CD4-positive, alpha-beta T cell treated with Interleukin-15 for 1 hour (primary cell): ENCODE data around the gene HDAC10.
A peak's percentile ranks its signal among the peaks of the same experiment; 100 is the strongest.

Experiments used
- DNase-seq: peaks from one replicate; pipeline ENCODE4 v3.0.0-alpha.2; 2020

The HDAC10 gene, protein sequence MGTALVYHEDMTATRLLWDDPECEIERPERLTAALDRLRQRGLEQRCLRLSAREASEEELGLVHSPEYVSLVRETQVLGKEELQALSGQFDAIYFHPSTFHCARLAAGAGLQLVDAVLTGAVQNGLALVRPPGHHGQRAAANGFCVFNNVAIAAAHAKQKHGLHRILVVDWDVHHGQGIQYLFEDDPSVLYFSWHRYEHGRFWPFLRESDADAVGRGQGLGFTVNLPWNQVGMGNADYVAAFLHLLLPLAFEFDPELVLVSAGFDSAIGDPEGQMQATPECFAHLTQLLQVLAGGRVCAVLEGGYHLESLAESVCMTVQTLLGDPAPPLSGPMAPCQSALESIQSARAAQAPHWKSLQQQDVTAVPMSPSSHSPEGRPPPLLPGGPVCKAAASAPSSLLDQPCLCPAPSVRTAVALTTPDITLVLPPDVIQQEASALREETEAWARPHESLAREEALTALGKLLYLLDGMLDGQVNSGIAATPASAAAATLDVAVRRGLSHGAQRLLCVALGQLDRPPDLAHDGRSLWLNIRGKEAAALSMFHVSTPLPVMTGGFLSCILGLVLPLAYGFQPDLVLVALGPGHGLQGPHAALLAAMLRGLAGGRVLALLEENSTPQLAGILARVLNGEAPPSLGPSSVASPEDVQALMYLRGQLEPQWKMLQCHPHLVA

DNA sequence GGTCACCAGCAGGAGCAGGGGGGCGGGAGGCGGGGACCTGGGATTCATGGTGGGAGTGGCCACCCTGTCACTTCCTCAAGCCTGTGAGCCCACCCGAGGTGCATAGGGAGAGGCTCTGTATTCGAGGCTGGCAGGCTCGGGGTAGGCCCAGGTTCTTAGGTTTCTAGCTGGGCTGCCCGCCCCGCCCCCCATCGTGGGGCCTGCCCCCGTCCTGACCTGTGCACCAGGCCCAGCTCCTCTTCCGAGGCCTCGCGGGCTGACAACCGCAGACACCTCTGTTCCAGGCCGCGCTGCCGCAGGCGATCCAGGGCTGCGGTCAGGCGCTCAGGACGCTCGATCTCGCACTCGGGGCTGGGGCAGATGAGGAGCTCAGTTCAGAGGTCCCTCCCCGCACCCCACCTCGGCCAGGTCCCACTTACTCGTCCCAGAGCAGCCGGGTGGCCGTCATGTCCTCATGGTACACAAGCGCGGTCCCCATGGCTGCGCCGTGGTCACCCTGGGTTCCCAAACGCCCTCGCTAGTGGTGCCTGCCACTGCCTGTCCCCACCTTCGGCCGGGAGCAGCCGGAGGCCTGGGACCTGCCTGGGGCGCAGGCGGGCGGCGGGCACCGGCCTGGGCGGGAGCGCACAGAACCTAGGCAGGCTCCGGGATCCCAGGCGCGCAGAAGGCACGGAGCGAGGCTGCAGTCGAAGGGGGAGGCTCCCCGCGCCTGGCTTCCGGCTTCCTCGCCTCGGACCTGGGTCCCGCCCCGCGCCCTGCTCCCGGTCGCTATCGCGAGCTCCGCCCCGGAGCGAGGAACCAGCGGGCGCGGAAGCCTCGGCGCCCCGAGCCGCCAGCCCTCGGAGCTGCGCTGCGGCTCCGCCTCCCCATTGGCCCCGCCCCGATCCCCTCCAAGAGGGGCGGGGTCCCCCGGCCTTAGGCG lies at the start of gene HDAC10:
Gene HDAC10, minus strand, starts transcription at position 711 of the 922 bp plus-strand sequence. Its CDS starts 233 bp downstream, at position 478.
- peak; percentile 83 for DNase-seq

DNA sequence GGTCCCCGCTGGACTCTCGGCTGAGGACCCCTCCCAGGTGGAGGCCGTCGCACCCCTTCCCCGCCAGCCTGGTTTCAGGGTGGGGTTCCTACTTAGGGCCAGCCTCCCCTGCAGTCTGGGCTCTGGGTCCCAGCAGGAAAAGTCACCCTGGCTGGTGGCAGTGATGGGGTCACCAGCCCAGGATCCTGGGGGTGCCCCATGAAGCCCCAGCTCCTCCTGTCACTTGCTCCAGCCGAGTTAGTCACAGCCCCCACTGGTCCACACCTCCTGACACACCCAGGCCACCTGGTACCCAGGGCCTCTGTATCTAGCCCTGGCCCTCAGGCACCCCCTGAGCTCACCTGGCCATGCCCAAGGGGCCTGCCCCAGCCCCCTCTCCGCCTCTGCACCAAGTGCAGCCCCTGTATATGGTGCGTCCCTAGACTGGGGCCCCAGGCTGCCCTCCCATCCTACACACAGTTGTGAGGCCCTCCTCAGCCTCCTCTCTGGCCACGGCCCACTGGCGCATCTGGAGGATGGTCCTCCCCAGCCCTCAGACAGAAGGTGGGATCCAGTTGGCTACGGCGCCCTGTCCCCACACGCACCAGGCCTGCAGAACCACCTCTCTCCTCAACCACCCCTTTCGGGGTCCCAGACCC lies 49.7 kb upstream of the HDAC10 start:
- DNase-seq: no peak

DNA sequence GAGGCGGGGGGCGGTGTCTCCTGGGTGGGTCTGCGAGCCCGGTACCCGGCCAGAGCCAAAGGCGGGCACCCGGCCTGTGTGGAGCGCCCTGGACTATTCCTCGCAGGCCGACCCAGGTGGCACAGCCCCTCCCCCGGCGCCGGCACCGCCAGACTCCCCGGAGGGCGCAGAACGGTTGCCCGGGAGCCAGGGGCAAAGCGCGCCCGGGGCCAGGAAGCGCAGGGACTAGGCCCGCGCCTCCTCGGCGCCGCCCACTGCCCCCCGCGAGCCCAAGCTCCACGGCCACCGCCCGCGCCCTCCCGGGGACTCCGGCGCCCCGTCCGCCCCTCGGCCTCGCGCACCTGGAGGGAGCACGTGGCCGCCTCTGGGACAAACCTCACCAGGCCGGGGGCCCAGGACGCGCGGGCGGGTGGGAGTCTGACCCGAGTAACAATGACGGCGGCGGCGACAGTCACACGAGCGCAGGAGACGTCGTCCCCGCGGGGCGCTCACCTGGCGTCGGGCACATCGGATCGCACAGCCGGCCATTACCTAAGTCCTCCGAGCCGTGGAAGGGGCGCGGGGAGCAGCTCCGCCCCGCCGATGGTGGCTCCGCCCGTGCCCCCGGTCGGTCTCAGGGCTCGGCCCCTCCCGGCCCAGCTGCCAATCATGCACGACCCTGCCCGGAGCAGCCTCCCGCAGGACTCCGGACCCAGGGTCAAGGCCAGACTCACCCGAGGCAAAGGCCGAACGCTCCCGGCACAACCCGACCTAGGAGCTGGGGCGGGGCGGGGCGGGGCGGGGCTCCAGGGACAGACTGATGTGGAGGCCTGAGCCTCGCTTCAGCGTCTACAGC lies 48.9 kb upstream of the HDAC10 start:
- no peak for DNase-seq

DNA sequence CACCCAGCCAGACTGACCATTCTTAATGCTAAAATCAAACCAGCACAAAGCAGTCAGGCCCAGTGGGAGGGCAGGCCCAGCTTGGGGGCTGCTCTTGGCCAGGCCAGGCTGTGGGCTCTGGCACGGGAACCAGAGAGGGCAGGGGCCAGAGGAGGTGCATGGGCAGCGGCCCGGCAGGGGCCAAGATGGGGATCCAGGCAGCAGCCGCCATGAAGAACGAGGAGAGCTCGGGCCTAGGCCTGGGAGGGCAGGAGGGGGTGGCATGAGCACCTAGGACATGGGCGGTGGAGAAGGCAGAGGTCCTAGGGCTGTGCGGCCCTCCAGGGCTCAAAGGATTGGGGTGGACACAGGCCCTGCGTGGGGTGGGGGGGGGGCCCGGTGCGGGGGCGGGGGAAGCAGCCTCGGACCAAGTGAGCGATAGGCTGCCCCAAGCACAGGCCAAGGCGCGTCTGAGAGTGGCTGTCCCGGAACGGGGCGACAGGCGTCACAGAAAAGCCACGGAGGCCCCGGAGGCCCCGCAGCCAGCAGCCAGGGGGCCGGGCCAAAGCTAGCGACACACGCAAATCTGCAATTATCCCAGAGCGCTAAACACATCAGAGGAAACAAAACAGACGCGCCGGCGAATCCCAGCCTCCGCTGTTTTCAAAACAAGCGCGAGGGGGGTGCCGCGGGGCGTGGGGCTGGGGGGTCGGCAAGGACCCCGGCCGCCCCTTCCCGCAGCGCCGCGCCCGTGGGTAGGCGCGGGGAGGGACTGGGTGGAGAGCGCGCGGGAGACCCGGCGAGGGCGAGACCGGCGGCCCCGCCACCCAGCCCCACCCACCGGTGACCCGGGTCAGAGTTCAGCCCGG lies 48.1 kb upstream of the HDAC10 start:
- DNase-seq: no peak

DNA sequence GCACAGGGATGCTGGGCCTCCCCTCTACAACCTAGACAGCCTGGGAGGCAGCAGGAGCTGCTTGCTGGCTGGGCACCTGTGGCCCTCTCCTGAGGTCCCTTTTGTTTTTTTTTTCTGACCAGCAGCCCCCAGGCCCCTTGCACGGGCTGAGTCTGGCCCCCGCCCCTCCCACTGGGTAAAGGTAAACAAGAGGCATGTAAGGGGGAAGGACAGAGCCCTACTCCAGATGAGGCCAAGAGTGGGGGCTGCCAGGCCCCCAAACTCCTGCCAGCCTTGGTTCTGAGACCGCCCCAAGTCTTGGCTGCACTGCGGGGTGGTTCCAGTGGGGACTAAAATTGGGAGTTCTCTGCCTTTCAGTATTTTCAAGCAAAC lies 47.2 kb upstream of the HDAC10 start:
- no peak for DNase-seq

DNA sequence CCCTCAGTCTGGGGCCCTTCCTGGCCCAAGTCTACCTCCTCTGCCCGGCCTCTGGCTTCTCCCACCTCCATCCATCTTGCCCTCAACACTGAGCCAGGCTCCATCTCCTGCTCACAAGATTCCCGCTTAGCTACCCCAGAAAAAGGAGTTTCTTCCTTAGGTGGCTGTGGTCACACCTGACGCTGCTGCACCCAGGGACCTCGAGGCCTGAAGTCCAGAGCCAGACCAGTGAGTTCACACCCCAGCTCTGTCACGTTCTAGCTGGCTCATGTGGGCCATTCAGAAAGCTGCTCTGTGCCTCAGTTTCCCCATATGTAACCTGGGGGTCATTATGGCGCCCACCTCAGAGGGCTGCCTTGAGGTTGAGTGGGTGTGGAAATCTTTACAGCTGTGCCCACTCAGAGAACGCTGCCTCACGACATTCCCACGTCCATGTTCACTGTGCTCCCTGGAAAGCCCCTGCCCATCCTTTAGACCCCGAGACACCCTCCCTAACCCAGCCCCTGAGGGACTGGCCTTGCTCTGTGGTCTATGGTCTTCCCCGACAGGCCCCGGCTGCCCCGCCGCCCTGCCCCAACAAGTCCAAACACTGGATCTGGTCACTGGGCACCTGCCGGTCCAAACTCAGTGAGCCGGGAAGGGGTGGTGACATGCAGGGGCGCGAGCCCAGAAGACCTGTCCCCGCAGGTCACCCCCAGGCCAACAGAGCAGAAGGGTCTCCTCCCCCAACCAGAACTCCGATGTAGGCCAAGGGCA lies 46.6 kb upstream of the HDAC10 start:
- no peak for DNase-seq

DNA sequence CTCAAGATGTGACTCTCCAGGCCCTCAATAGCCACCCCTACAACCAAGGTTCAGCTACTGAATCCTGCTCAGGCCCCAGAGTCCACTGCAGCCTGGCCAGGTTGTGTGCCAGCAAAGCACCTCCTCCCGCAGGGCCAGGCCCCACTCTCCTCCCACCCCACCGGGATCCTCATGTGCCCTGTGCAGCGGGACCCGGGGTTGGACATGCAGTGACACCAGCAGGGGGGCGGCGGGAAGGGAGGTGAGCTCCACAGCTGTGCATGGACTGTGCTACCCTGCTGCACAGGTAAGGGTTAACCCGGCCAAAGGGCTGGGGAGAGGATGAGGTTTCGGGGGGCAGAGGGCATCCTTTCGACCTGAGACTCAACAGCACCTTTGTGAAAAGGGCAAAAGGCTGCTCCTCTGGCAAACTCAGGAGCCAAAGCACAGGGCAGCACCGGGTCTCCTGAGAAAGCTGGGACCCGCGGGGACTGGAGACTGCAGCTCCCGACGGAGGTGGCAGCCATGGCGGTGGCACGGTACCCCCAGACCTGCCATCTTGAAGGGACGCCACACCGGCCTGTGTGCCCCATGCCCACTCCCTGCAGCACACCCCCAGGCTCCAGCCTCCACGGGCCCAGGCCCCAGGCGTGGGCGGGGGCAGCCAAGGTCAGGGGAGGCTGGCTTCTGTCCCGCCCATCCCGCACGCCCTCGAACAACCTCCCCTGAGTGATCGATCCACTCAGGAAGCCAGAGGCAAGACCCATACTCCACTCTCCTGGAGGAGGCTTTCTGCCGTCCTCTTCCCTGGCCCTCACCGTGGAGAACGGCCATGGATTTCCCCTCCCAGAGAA lies 45.8 kb upstream of the HDAC10 start:
- no peak for DNase-seq

DNA sequence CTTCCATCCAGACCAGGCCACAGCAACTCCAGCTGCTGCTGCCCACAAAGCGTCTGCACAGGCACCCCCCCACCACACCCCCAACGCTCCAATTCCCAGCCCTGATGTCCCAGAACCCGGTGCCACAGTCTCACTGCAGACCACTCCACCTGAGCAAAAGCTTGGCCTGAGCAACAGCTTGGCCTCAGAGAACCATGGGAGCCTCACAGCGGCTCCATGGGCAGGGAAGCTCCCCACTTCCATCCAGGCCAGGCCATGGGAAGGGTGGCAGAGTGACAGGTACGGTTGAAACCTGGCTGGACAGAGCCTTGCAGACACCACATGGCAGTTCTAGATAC lies 43.2 kb upstream of the HDAC10 start:
- no peak for DNase-seq

DNA sequence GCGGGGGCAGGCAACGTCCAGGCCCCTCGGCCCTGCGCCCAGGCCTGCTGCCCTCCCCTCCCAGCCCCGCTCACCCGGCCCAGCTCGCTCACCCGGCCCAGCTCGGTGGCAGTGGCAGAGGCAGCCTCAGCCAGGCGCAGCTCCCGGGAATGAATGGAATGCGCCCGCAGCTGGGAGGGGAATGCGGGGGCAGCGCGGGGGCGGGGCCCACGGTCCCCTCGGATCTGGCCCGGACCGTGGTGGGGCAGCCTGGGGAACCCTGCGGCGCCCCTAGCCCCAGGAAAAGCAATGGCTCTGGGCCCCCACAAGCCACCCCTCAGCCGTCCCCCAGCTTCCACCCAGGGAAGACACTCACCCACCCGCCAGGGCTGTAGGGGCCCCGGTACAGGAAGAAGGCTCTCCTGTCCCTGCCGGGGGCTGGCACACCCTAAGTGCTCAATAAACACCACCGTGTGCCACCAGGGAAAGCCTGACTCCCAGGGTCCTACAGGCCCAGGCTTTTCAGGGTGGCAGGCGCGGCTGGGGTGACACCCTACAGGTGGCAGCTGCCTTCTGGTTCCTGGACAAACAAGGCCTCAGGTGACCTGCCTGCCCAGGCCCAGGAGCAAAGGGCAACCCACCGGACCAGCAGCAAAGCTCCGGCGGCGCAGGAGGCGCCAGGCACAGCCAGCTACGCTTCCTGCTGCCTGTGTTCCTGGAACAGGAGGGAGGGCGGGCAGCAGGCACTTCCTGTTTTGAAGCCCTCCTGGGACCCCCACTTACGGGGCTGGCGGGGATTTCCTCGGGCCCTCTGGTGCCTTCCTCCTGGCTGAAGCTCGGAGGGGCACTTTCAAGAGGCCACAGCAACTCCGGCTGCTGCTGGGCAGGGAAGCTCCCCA lies 42.6 kb upstream of the HDAC10 start:
- peak; percentile 42 for DNase-seq

DNA sequence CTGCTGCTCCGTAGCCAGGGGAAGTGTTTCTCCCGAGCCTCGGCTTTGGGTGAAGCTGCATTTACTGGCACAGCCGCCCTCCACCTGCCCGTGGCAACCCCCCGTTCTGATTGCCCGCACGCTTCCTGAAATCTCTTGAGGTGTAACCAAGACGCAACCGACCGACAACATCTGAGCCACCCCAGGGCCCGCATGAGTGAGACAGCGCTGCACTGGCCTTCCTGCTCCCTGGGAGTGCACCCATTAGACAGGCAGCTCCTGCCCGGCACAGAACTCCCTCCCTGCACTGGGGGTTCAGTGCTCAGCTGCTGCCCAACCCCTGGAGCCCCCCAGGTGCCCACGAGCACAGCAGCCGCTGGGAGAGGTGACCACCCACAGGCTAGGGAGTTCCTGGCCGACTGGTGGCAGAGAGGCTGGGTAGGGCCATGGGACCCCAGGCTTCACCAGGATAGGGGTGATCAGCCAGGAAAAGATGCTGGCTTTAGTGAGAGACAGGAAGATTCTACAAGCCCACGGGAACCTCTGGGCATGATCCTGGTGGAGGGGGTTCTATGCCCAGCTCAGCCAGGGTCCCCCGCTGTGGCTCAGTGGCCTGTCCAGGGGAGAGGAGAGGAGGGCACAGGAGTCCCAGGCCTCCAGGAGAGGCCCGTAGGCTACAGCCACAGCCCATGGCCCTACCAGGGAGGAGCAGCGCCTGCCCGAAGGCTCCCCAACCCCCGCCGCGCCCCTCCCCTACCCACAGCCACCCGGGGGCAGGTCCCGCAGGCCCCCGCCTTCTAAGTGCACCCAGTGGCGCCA lies 41.8 kb upstream of the HDAC10 start:
- DNase-seq: peak; percentile 42

DNA sequence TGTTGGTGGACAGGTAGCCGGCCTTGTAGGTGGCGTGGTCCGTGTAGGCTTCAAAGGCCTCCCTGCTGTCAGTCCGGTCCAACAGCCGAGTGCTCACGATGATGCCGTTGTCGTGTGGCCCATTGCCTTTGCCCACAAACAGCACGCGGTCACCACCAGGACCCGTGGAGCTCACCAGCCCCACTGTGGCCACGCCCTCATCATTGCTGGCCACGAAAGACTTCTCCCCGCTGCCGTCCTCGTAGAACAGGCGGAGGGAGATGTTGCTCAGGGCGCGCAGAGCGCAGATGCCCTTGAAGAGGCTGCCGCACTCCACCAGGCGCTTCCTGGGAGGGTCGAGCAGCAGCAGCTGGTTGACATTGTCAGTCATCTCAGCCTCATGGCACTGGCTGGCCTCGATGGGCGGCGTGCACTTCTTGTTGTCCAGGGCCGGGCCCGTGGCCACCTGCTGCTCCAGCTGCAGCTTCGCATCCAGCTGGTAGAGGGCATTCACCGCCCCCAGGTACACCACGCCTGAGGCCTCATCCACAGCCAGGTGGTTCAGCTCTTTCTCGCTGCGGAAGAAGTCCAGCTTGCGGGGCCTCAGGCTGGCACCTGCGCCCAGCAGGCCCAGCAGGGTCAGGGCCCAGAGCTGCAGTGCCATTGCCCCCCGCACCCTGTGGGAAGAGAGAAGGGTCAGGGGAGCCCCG lies 39.0 kb upstream of the HDAC10 start:
- no peak for DNase-seq

DNA sequence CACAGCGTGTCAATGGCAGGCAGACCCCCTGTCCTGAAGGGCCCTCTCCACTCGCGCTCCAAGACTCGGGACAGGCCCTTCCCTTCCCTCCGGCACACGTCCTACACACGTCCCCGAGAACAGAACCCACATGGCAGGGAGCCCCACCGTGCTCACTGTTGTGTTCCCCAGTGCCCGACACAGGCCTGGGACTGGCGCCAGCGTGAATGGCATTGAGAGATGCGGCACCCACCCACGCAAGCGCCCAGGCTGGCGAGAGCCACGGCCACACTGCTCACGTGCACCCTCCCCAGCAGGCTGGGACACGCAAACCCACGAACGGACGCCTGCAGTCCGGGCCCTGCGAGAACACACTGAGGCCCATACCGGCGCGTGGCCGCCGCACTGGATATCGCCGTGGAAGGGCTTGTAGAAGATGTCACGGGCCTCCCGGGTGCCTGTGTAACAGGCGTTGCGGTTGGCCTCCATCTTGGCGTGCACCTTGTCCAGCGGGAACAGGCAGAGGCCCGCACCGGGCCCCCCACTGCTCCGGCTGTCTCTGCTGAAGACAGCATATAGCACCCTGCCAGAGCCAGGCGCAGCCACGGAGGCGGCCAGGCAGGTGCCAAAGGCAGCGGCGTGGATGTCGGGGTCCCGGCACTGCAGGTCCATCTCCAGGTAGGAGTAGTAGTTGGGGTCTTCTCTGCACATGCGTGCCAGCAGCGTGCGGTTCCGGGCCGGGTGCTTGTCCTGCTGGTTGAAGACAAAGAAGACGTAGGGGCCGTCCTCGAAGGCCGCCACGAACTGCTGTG lies 38.3 kb upstream of the HDAC10 start:
- DNase-seq: no peak

DNA sequence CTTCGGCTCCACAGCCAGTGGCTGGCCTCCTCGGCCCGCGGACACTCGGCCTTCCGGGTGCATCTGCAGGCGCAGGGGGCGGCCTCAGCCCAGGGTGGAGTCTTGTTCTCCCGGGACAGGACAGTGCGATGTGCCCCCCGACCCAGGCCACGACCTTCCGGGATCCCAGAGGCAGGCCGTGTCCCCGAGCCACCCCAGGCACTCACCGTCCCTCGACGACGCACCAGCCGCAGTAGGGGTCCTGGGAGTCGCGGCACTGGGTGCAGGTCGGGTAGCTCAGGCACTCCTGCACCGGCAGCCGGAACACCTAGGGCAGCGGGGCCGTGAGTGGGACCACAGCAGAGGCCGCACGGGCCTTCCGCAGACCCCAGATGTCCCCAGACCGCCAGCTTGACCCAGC lies 36.7 kb upstream of the HDAC10 start:
- no peak for DNase-seq

DNA sequence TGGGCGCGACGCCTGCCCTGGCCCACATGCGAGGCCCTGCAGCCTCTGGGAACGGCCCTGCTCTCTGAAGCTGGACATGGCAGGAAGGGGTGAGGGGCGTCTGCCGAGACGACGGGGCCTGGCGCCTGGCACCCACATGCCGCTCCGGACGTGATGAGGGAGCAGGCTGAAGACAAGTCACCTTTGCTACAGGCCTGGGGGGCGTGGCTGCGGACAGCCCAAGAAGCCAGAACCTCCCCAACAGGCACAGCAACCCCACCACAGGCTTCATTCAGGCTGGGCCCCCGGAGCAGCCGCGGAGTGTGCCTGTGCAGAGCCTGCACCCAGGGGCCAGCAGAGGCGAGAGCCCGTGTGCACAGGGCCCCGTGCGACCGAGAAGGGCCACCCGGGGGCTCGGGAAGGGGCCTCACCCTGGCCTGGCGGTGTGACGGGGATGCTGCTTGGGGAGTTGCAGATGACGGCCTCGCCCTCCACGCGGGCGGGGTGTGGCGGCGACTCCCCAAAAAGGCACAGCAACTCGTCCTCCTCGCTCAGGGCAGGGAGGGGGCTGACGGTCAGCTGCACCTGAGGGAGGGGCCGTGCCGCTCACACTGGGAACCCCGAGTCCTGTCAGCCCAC lies 35.7 kb upstream of the HDAC10 start:
- no peak for DNase-seq

DNA sequence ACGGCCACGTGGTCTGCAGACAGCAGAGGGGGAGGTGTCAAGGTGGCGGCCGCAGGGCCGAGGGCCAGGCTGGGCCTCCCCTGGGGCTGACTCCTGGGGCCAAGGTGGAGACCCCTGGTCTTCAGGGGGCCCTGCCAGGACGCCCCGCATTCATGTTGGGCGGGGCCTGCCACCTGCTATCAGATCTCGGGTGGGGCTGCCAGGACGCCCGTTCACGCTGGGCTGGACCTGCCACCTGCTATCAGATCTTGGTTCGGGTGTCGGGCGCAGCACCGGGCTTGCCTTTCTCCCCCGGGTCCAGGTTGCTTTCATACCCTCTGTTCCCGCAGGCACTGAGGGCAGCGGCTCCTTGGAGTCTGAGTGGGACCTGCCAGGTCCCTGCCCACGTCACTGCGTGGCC lies 35.2 kb upstream of the HDAC10 start:
- DNase-seq: no peak
